GM20000 (cell line): ENCODE results near the gene MAP4.
"Not testable (repeated sequence)": the region's sequence is repeated elsewhere in the genome, so short reads cannot be mapped to it uniquely, and the experiment has no call there.

Source experiments
- DNase-seq: peaks from one replicate; pipeline ENCODE4 v3.0.0; 2012; ENCODE audit warnings: low spot score
- CTCF ChIP-seq: IDR thresholded peaks from 2 replicates; pipeline ENCODE4 v1.5.1; 2012; ENCODE audit warnings: mild to moderate bottlenecking, control low read depth; ENCODE audit errors: extremely low read depth, missing control alignments

Gene MAP4

GRCh38 chr3:47895241-47895640, 121.0 kb downstream of the MAP4 start:
- DNase-seq: no peak
- TF ChIP-seq CTCF: no peak

GRCh38 chr3:47892286-47893040, 123.8 kb downstream of the MAP4 start:
- DNase-seq: no peak
- TF ChIP-seq CTCF: no peak

GRCh38 chr3:47891613-47892005, 124.6 kb downstream of the MAP4 start:
- no peak for TF ChIP-seq CTCF
- no peak for DNase-seq

GRCh38 chr3:47890828-47891612, 125.2 kb downstream of the MAP4 start:
- no peak for DNase-seq
- TF ChIP-seq CTCF: no peak

GRCh38 chr3:47890126-47890827, 125.9 kb downstream of the MAP4 start:
- no peak for DNase-seq

GRCh38 chr3:47888986-47889757, 127.0 kb downstream of the MAP4 start:
- TF ChIP-seq CTCF: no peak
- DNase-seq: no peak

More at GRCh38 chr3:47890126-47890827, 125.9 kb downstream of the MAP4 start:
- no peak for TF ChIP-seq CTCF

- DNase-seq: not testable (repeated sequence)
These were observed 128.2 kb downstream of the MAP4 start for GRCh38 chr3:47887991-47888390.
